Activated CD8-positive, alpha-beta memory T cell treated with anti-CD3 and anti-CD28 coated beads for 36 hours (primary cell): ENCODE results near the gene AGBL3. TPM values are rescaled to one million over a fixed set of nuclear protein-coding genes. Genes with fewer than 3 reads are reported as not detected.

Experiments used
- CTCF ChIA-PET: fragments of 350-600 bp; sonication (Branson Sonifier 250); formaldehyde crosslinking; loops from one replicate; lab custom pipeline; 2021; ENCODE audit warnings: antibody characterized with exemption; lab: Charles Lee
- POLR2A ChIA-PET: fragments of 350-600 bp; sonication (Branson Sonifier 250); formaldehyde crosslinking; loops from one replicate; lab custom pipeline; 2021; ENCODE audit warnings: antibody characterized with exemption; lab: Charles Lee
- total RNA-seq, 2 experiments: library from RNA; stranded (reverse); gene quantifications; one replicate each; pipeline ENCODE4 v1.2.3, GENCODE V29; 2021

AGBL3 gene
- total RNA-seq, 2 experiments from 2014 or later = 2.2 to 3.4 TPM

GRCh38 chr7:135158874-135159273 is 172.6 kb downstream of the AGBL3 start:
- ChIA-PET CTCF (interaction anchor here (2.5 kb wide), 1 partner anchor 11 kb away, joined by 10 read pairs; the partner anchor contains the start of gene CYREN), POLR2A (no interaction called here)

- CTCF ChIA-PET = interaction anchor here (2.5 kb wide), 1 partner anchor 10 kb away, joined by 10 read pairs; the partner anchor contains the start of gene CYREN
- POLR2A ChIA-PET = interaction anchor here (0.6 to 1.1 kb wide), 3 partner anchors 10 to 32 kb away, joined by 3 to 7 read pairs (median 3); partner anchors contain the start of gene TMEM140
These were observed 173.2 kb downstream of the AGBL3 start for GRCh38 chr7:135159359-135160085.

GRCh38 chr7:135160098-135160857 is 174.0 kb downstream of the AGBL3 start:
- POLR2A ChIA-PET = interaction anchor here (0.6 to 1.1 kb wide), 3 partner anchors 9 to 31 kb away, joined by 3 to 7 read pairs (median 3); partner anchors contain the start of gene TMEM140

GRCh38 chr7:135160858-135161653 is 174.7 kb downstream of the AGBL3 start:
- POLR2A ChIA-PET = interaction anchor here (1.0 to 1.1 kb wide), 2 partner anchors 9 to 13 kb away, joined by 3 to 7 read pairs; partner anchors contain the start of gene TMEM140

More at GRCh38 chr7:135160098-135160857, 174.0 kb downstream of the AGBL3 start:
- CTCF ChIA-PET = interaction anchor here (2.5 kb wide), 1 partner anchor 9 kb away, joined by 10 read pairs; the partner anchor contains the start of gene CYREN

GRCh38 chr7:135161669-135162068 is 175.4 kb downstream of the AGBL3 start:
- POLR2A ChIA-PET = no interaction called here
- CTCF ChIA-PET = interaction anchor here (1.0 kb wide), 1 partner anchor 9 kb away, joined by 3 read pairs; the partner anchor contains the start of gene CYREN

More at GRCh38 chr7:135160858-135161653, 174.7 kb downstream of the AGBL3 start:
- CTCF ChIA-PET = interaction anchor here (2.5 kb wide), 1 partner anchor 9 kb away, joined by 10 read pairs; the partner anchor contains the start of gene CYREN

- CTCF ChIA-PET = interaction anchor here (1.0 kb wide), 1 partner anchor 8 kb away, joined by 3 read pairs; the partner anchor contains the start of gene CYREN
- POLR2A ChIA-PET = no interaction called here
These were observed 176.2 kb downstream of the AGBL3 start for GRCh38 chr7:135162382-135163001.

- ChIA-PET CTCF (no interaction called here), POLR2A (interaction anchor here (0.6 kb wide), 1 partner anchor 123 kb away, joined by 3 read pairs; no protein-coding TSS in a partner anchor)
These were observed 178.2 kb downstream of the AGBL3 start for GRCh38 chr7:135164357-135165061.

- ChIA-PET CTCF (no interaction called here), POLR2A (no interaction called here)
These were observed 179.6 kb downstream of the AGBL3 start for GRCh38 chr7:135165862-135166261.

- POLR2A ChIA-PET = no interaction called here
These were observed 180.2 kb downstream of the AGBL3 start for GRCh38 chr7:135166338-135166990.

GRCh38 chr7:135167365-135167917 is 181.1 kb downstream of the AGBL3 start:
- CTCF ChIA-PET = interaction anchor here (2.8 kb wide), 1 partner anchor 21 kb away, joined by 10 read pairs; the partner anchor contains the start of gene TMEM140
- POLR2A ChIA-PET = interaction anchor here (4.2 kb wide), 1 partner anchor 20 kb away, joined by 23 read pairs; the partner anchor contains the start of gene TMEM140

More at GRCh38 chr7:135166338-135166990, 180.2 kb downstream of the AGBL3 start:
- CTCF ChIA-PET = no interaction called here

GRCh38 chr7:135168001-135168400 is 181.7 kb downstream of the AGBL3 start:
- ChIA-PET CTCF (interaction anchor here (1.5 to 2.8 kb wide), 3 partner anchors 19 to 173 kb away, joined by 5 to 10 read pairs (median 5); partner anchors contain the start of gene TMEM140), POLR2A (interaction anchor here (1.6 to 4.2 kb wide), 2 partner anchors 20 to 175 kb away, joined by 4 to 23 read pairs; partner anchors contain the start of gene TMEM140)

GRCh38 chr7:135168489-135169140 is 182.3 kb downstream of the AGBL3 start:
- ChIA-PET POLR2A (interaction anchor here (1.6 to 4.2 kb wide), 4 partner anchors 21 to 182 kb away, joined by 4 to 23 read pairs (median 12); partner anchors contain the start of genes AGBL3, TMEM140 and WDR91), CTCF (interaction anchor here (1.0 to 3.2 kb wide), 9 partner anchors 9 to 539 kb away, joined by 3 to 24 read pairs (median 5); partner anchors contain the start of genes AGBL3, TMEM140 and WDR91)

GRCh38 chr7:135169141-135169963 is 183.0 kb downstream of the AGBL3 start:
- ChIA-PET POLR2A (interaction anchor here (1.0 to 4.2 kb wide), 5 partner anchors 9 to 182 kb away, joined by 3 to 23 read pairs (median 12); partner anchors contain the start of genes AGBL3, TMEM140 and WDR91), CTCF (interaction anchor here (1.0 to 3.2 kb wide), 9 partner anchors 9 to 540 kb away, joined by 3 to 24 read pairs (median 5); partner anchors contain the start of genes AGBL3, TMEM140 and WDR91)

GRCh38 chr7:135169964-135170273 is 183.6 kb downstream of the AGBL3 start:
- CTCF ChIA-PET = interaction anchor here (1.2 to 3.2 kb wide), 9 partner anchors 8 to 184 kb away, joined by 3 to 24 read pairs (median 5); partner anchors contain the start of genes AGBL3, TMEM140 and WDR91

More at GRCh38 chr7:135169964-135170273, 183.6 kb downstream of the AGBL3 start:
- POLR2A ChIA-PET = interaction anchor here (1.0 to 4.2 kb wide), 4 partner anchors 10 to 183 kb away, joined by 3 to 23 read pairs (median 12); partner anchors contain the start of genes AGBL3, TMEM140 and WDR91
